ENCODE data around the gene NAALAD2. TPM values are rescaled to one million over a fixed set of nuclear protein-coding genes. Genes with fewer than 3 reads are reported as not detected.
A peak's percentile ranks its signal among the peaks of the same experiment; 100 is the strongest.
"Not testable (repeated sequence)": the region's sequence is repeated elsewhere in the genome, so short reads cannot be mapped to it uniquely, and the experiment has no call there.

NAALAD2 gene
- total and polyA plus RNA-seq, 2 experiments from 2014 or later, result 8.3 to 13.0 TPM

DNA sequence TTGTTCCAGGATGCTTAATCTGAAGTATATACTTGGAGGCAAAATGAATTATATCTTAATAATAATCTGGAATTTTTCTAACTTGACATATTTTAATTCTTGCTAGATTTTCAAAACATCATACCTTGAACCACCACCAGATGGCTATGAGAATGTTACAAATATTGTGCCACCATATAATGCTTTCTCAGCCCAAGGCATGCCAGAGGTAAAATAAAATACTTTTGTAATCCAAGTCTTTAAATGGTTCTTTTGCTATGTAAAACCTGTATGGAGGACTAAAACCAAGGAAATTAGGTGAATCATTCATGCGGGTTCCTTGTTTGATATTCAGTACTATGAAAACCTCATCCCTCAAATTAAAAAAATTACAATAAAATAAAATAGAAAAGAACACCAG lies 14.4 kb downstream of the NAALAD2 start:
- H3K27me3 ChIP-seq, result no peaks in the 10 kb centered on the region
- no peak for DNase-seq (ENCODE audit: low read depth in 1 of 2, low spot score in 1 of 2)
- no peaks in the 10 kb centered on the region for H3K9me3 ChIP-seq (ENCODE audit: low read depth)
- TF ChIP-seq, protein P1, sequence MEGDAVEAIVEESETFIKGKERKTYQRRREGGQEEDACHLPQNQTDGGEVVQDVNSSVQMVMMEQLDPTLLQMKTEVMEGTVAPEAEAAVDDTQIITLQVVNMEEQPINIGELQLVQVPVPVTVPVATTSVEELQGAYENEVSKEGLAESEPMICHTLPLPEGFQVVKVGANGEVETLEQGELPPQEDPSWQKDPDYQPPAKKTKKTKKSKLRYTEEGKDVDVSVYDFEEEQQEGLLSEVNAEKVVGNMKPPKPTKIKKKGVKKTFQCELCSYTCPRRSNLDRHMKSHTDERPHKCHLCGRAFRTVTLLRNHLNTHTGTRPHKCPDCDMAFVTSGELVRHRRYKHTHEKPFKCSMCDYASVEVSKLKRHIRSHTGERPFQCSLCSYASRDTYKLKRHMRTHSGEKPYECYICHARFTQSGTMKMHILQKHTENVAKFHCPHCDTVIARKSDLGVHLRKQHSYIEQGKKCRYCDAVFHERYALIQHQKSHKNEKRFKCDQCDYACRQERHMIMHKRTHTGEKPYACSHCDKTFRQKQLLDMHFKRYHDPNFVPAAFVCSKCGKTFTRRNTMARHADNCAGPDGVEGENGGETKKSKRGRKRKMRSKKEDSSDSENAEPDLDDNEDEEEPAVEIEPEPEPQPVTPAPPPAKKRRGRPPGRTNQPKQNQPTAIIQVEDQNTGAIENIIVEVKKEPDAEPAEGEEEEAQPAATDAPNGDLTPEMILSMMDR (IDR thresholded peaks at IDR 0.05; ENCODE audit: low read depth, low read length), result peak; percentile 16
- H3K27ac ChIP-seq, result no peak overlapping the region
- H3K4me3 ChIP-seq, result no peak overlapping the region
- H3K4me1 ChIP-seq (ENCODE audit: low read depth), result no peaks in the 10 kb centered on the region
- peaks cover 12% of the 10 kb centered on the region for H3K36me3 ChIP-seq

- H3K4me1 ChIP-seq (ENCODE audit: low read depth); H3K27ac ChIP-seq; DNase-seq (ENCODE audit: low read depth in 1 of 2, low spot score in 1 of 2): not testable (repeated sequence)
Measured at GRCh38 chr11:90166982-90167573, 32.6 kb downstream of the NAALAD2 start.

GRCh38 chr11:90167704-90168103 lies 33.2 kb downstream of the NAALAD2 start:
- not testable (repeated sequence) for H3K4me1 ChIP-seq (ENCODE audit: low read depth); H3K4me3 ChIP-seq; H3K27ac ChIP-seq; DNase-seq (ENCODE audit: low read depth in 1 of 2, low spot score in 1 of 2); H3K9me3 ChIP-seq (ENCODE audit: low read depth); H3K36me3 ChIP-seq; H3K27me3 ChIP-seq

More at GRCh38 chr11:90166982-90167573, 32.6 kb downstream of the NAALAD2 start:
- not testable (repeated sequence) for H3K36me3 ChIP-seq; H3K27me3 ChIP-seq; H3K9me3 ChIP-seq (ENCODE audit: low read depth); H3K4me3 ChIP-seq

- TF ChIP-seq, protein P1 (IDR thresholded peaks at IDR 0.05; ENCODE audit: low read depth, low read length), result no peak
- H3K4me1 ChIP-seq (ENCODE audit: low read depth), result no peaks in the 10 kb centered on the region
- H3K36me3 ChIP-seq, result peaks cover 5% of the 10 kb centered on the region
- no peaks in the 10 kb centered on the region for H3K9me3 ChIP-seq (ENCODE audit: low read depth)
- no peak for DNase-seq (ENCODE audit: low read depth in 1 of 2, low spot score in 1 of 2)
- H3K27ac ChIP-seq, result no peak overlapping the region
- no peak overlapping the region for H3K4me3 ChIP-seq
- no peaks in the 10 kb centered on the region for H3K27me3 ChIP-seq
Measured at GRCh38 chr11:90168571-90168970, 34.1 kb downstream of the NAALAD2 start.

DNA sequence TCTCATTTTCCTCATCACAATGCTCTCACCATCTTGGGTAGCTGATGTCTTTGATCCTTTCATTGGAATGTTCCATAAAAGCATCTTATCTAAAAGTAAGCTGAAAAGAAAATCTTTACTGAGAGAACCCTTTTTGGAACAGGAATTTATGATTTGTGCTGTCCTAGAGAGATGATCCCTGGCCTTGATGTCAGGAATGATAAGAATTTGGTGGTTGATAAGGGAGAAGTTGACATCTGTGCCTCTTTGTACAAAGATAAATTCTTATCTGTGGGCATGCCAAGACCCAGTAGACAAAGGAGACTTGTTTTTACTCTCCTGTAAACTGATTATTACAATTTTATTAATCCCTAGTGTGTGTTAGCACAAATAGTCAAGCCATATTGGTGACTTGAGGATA lies 36.9 kb downstream of the NAALAD2 start:
- Histone ChIP-seq H3K27ac (no peak overlapping the region), H3K4me3 (no peak overlapping the region), H3K27me3 (no peaks in the 10 kb centered on the region), H3K36me3 (no peaks in the 10 kb centered on the region), H3K9me3 (ENCODE audit: low read depth) (no peaks in the 10 kb centered on the region), H3K4me1 (ENCODE audit: low read depth) (peaks cover 3% of the 10 kb centered on the region)
- TF ChIP-seq, protein P1 (IDR thresholded peaks at IDR 0.05; ENCODE audit: low read depth, low read length), result no peak
- no peak for DNase-seq (ENCODE audit: low read depth in 1 of 2, low spot score in 1 of 2)

DNA sequence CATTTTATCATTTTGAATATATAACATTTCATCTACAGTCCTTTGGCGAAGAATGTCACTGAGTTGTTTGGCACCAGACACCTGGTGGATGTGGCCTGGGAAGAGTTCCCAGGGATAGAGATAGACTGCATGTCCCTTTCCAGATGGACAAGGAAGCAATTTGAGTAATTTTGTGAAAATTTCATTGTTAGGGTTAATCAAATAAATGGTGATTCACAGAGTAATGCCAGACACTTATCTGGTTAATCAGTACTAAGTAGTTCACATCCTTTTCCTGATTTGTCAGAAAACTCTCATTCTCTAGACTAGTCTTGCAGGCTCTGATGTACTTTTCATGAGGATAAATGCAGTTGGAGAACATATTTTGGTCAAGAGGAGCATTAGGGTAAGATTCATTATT lies 41.6 kb downstream of the NAALAD2 start:
- Histone ChIP-seq H3K27ac (no peak overlapping the region), H3K4me1 (ENCODE audit: low read depth) (peaks cover 12% of the 10 kb centered on the region), H3K27me3 (no peaks in the 10 kb centered on the region), H3K36me3 (no peaks in the 10 kb centered on the region), H3K4me3 (no peak overlapping the region), H3K9me3 (ENCODE audit: low read depth) (no peaks in the 10 kb centered on the region)
- TF ChIP-seq, protein P1 (IDR thresholded peaks at IDR 0.05; ENCODE audit: low read depth, low read length), result no peak
- no peak for DNase-seq (ENCODE audit: low read depth in 1 of 2, low spot score in 1 of 2)

Data from cardiac muscle cell (in vitro differentiated cells and primary cell).